B cell (primary cell): ENCODE measurements around the gene STX1B. TPM values are rescaled to one million over a fixed set of nuclear protein-coding genes. Genes with fewer than 3 reads are reported as not detected.

Experiments
- ATAC-seq: fragments of 200-7000 bp; cut with Tn5 transposase; one replicate; pipeline ENCODE4 v1.10.0; 2021; ENCODE audit warnings: low read depth, mild to moderate bottlenecking, moderate number of reproducible peaks, moderate library complexity
- CTCF ChIA-PET: fragments of 350-600 bp; sonication (Branson Sonifier 250); formaldehyde crosslinking; loops from one replicate; lab custom pipeline; 2021; ENCODE audit warnings: antibody characterized with exemption, inconsistent platforms; lab: Charles Lee
- POLR2A ChIA-PET: fragments of 350-600 bp; sonication (Branson Sonifier 250); formaldehyde crosslinking; loops from one replicate; lab custom pipeline; 2021; ENCODE audit warnings: antibody characterized with exemption; lab: Charles Lee
- DNase-seq: peaks from one replicate; pipeline ENCODE4 v3.0.0; 2013
- H2AFZ ChIP-seq: 2 replicates; pipeline ENCODE4 v1.6.1; 2012; ENCODE audit warnings: mild to moderate bottlenecking, low read depth, low read length; ENCODE audit not compliant: insufficient read depth, poor library complexity, severe bottlenecking
- H3K27ac ChIP-seq, 2 donors: 1 replicate in 1 of 2; 2 replicates in 1 of 2; pipeline ENCODE4 v1.5.1; 2012 to 2013; ENCODE audit warnings: low read length in 2 of 2, mild to moderate bottlenecking in 2 of 2, moderate library complexity in 1 of 2
- H3K27me3 ChIP-seq, 4 experiments: fragments of 200-600 bp in 1 of 4; sonication (generic) in 1 of 4; replicated peaks in 1 of 4; 1 replicate in 2 of 4; 2 replicates in 2 of 4; pipeline versions ENCODE4 v1.6.1 to v1.7.0; 2013 to 2016; ENCODE audit warnings: low read length in 3 of 4, mild to moderate bottlenecking in 2 of 4, mixed read lengths in 1 of 4, moderate library complexity in 1 of 4; ENCODE audit not compliant: insufficient read depth in 4 of 4, control insufficient read depth in 3 of 4; ENCODE audit errors: control extremely low read depth in 1 of 4
- H3K36me3 ChIP-seq, 2 experiments: replicated peaks in 1 of 2; 1 replicate in 1 of 2; 2 replicates in 1 of 2; pipeline versions ENCODE4 v1.6.1 to v1.7.1; 2013; ENCODE audit warnings: low read length in 1 of 2; ENCODE audit not compliant: insufficient read depth in 2 of 2, control insufficient read depth in 1 of 2; ENCODE audit errors: control extremely low read depth in 1 of 2, extremely low read depth in 1 of 2
- H3K4me1 ChIP-seq, 2 donors: fragments of 200-600 bp in 1 of 2; sonication (generic) in 1 of 2; 1 replicate in 1 of 2; 2 replicates in 1 of 2; pipeline versions ENCODE4 v1.5.1 to v1.6.1; 2013 to 2017; ENCODE audit warnings: low read length in 2 of 2; ENCODE audit not compliant: control insufficient read depth in 2 of 2, insufficient read depth in 2 of 2
- H3K4me2 ChIP-seq: replicated peaks from 2 replicates; pipeline ENCODE3; 2012; ENCODE audit warnings: mild to moderate bottlenecking, low read depth, low read length; ENCODE audit not compliant: poor library complexity, severe bottlenecking
- H3K4me3 ChIP-seq, 5 experiments: fragments of 200-600 bp in 1 of 5; sonication (generic) in 1 of 5; 1 replicate in 3 of 5; 2 replicates in 2 of 5; pipeline versions ENCODE4 v1.5.1 to v1.7.0; 2011 to 2016; ENCODE audit warnings: low read length in 4 of 5, mild to moderate bottlenecking in 4 of 5, low read depth in 2 of 5, control low read depth in 1 of 5, moderate library complexity in 1 of 5; ENCODE audit not compliant: insufficient read depth in 1 of 5; ENCODE audit errors: control extremely low read depth in 1 of 5, extremely low read depth in 1 of 5
- H3K79me2 ChIP-seq: fragments of 200-600 bp; sonication (generic); one replicate; pipeline ENCODE4 v1.6.0; 2016; ENCODE audit warnings: low read length; ENCODE audit not compliant: control insufficient read depth, insufficient read depth
- H3K9ac ChIP-seq: fragments of 200-600 bp; sonication (generic); 2 replicates; pipeline ENCODE4 v1.6.1; 2017; ENCODE audit warnings: mild to moderate bottlenecking, low read length, moderate library complexity
- H3K9me3 ChIP-seq, 3 donors: one replicate each; pipeline versions ENCODE4 v1.6.1 to v1.7.1; 2013; ENCODE audit warnings: low read length in 2 of 3; ENCODE audit not compliant: control insufficient read depth in 2 of 3, insufficient read depth in 1 of 3; ENCODE audit errors: control extremely low read depth in 1 of 3
- H4K20me1 ChIP-seq: 2 replicates; pipeline ENCODE4 v1.6.0; 2012; ENCODE audit warnings: mild to moderate bottlenecking, low read length; ENCODE audit not compliant: insufficient read depth, control insufficient read depth, poor library complexity, severe bottlenecking
- H3K27ac Mint-ChIP-seq: one replicate; pipeline ENCODE4 v1.8.0; 2021; ENCODE audit warnings: mixed read lengths
- H3K27me3 Mint-ChIP-seq: one replicate; pipeline ENCODE4 v1.8.0; 2021; ENCODE audit warnings: mixed read lengths
- H3K4me1 Mint-ChIP-seq: one replicate; pipeline ENCODE4 v1.8.0; 2021; ENCODE audit warnings: mixed read lengths
- H3K4me3 Mint-ChIP-seq: one replicate; pipeline ENCODE4 v1.8.0; 2021; ENCODE audit warnings: mixed read lengths
- H3K9me3 Mint-ChIP-seq: one replicate; pipeline ENCODE4 v1.8.0; 2022; ENCODE audit warnings: mixed read lengths; ENCODE audit not compliant: insufficient read depth
- CTCF ChIP-seq: fragments of 200-600 bp; IDR thresholded peaks from one replicate; pipeline ENCODE4 v1.8.0; 2022; ENCODE audit warnings: antibody characterized with exemption, mild to moderate bottlenecking
- EZH2 ChIP-seq: IDR thresholded peaks from 2 replicates; pipeline ENCODE4 v1.6.1; 2012; ENCODE audit warnings: borderline replicate concordance, low read depth, mild to moderate bottlenecking, moderate library complexity, low read length; ENCODE audit not compliant: insufficient read depth, poor library complexity, severe bottlenecking
- WGBS: methylation state at CpG from one replicate; pipeline ENCODE4 v1.1.5; 2013; ENCODE audit warnings: missing lambda C conversion rate; ENCODE audit not compliant: insufficient coverage; 5-methylcytosine and 5-hydroxymethylcytosine counted together
- intact Hi-C: fragments of 100-400 bp; cut with micrococcal nuclease; formaldehyde crosslinking; loops from one replicate; pipeline ENCODE4 v1.10.0; 2022
- polyA plus RNA-seq: library from polyadenylated mRNA; depleted of rRNA; stranded (reverse); fragments of >200 nt; gene quantifications from 2 replicates; pipeline ENCODE4 v1.2.3, GENCODE V29; 2012
- total RNA-seq, 2 donors: library from RNA; stranded (reverse); fragments of 120-200 nt in 1 of 2; gene quantifications; 1 replicate in 1 of 2; 2 replicates in 1 of 2; pipeline versions ENCODE4 v1.2.3 to v1.2.4, GENCODE V29; 2013 to 2022

STX1B gene
- total and polyA plus RNA-seq, 2 donors (not counting 1 experiment from before 2014, with no cell fraction given): 2.1 to 2.2 TPM

GRCh38 chr16:30997725-30998711, 12.4 kb downstream of the STX1B start:
- 82% methylated on average over 17 of the region's 21 CpGs for WGBS
- H4K20me1 ChIP-seq: no peaks in the 10 kb centered on the region
- TF ChIP-seq EZH2: no peak
- TF ChIP-seq CTCF: no peak
- no peak for ATAC-seq
- peak overlapping the region; percentile 72 for H3K9ac ChIP-seq
- peak overlapping the region; percentile 88 for H3K4me2 ChIP-seq
- H3K27ac Mint-ChIP-seq: peak overlapping the region; percentile 32
- intact Hi-C loops: loop anchor here (1.0 kb wide), 5 partner anchors 36 to 144 kb away; partner anchors contain the start of genes SETD1A and VKORC1
- H3K4me3 ChIP-seq: peak overlapping the region in 4 of 5 experiments; percentile 54 to 72 (median 66)
- H3K27ac ChIP-seq: no peak overlapping the region
- peak overlapping the region; percentile 91 for H3K4me3 Mint-ChIP-seq
- ChIA-PET CTCF (interaction anchor here (0.6 to 1.8 kb wide), 8 partner anchors 12 to 463 kb away, joined by 3 to 6 read pairs (median 3); partner anchors contain the start of genes HSD3B7 and ZNF668), POLR2A (interaction anchor here (0.5 to 1.6 kb wide), 6 partner anchors 122 to 1232 kb away, joined by 3 to 6 read pairs (median 4); partner anchors contain the start of gene FUS)
- no peaks in the 10 kb centered on the region for H3K36me3 ChIP-seq
- peaks cover 0 to 5% (median 0%) of the 10 kb centered on the region in 3 donors for H3K9me3 ChIP-seq
- no peaks in the 10 kb centered on the region for H3K79me2 ChIP-seq
- peak overlapping the region; percentile 96 for H2AFZ ChIP-seq
- DNase-seq: no peak
- H3K27me3 Mint-ChIP-seq: no peaks in the 10 kb centered on the region
- H3K27me3 ChIP-seq: peaks cover 0 to 7% (median 0%) of the 10 kb centered on the region in 4 experiments
- peaks cover 9% of the 10 kb centered on the region for H3K4me1 Mint-ChIP-seq
- H3K4me1 ChIP-seq: peaks cover 9 to 13% of the 10 kb centered on the region in 2 donors
- H3K9me3 Mint-ChIP-seq: no peaks in the 10 kb centered on the region
